ENCODE data around the gene RAB34.

GRCh38 chr17:28669918-28670317, 47.8 kb downstream of the RAB34 start:
- TF ChIP-seq, protein P1, sequence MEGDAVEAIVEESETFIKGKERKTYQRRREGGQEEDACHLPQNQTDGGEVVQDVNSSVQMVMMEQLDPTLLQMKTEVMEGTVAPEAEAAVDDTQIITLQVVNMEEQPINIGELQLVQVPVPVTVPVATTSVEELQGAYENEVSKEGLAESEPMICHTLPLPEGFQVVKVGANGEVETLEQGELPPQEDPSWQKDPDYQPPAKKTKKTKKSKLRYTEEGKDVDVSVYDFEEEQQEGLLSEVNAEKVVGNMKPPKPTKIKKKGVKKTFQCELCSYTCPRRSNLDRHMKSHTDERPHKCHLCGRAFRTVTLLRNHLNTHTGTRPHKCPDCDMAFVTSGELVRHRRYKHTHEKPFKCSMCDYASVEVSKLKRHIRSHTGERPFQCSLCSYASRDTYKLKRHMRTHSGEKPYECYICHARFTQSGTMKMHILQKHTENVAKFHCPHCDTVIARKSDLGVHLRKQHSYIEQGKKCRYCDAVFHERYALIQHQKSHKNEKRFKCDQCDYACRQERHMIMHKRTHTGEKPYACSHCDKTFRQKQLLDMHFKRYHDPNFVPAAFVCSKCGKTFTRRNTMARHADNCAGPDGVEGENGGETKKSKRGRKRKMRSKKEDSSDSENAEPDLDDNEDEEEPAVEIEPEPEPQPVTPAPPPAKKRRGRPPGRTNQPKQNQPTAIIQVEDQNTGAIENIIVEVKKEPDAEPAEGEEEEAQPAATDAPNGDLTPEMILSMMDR (IDR thresholded peaks at IDR 0.05), result no peak
- TF ChIP-seq POLR2A (IDR thresholded peaks at IDR 0.05), result no peak

Data from heart left ventricle (tissue), 13 donors.